WTC11 (cell line): ENCODE results near the gene ZFAND3. TPM values are rescaled to one million over a fixed set of nuclear protein-coding genes. Genes with fewer than 3 reads are reported as not detected.

Source experiments
- ATAC-seq: fragments of 200-7000 bp; cut with Tn5 transposase; 2 replicates; pipeline ENCODE4 v1.10.0; 2021; ENCODE audit warnings: mild to moderate bottlenecking, moderate library complexity
- CTCF ChIA-PET: fragments of 300-600 bp; sonication (Branson Sonifier 250); formaldehyde crosslinking; loops from one replicate; lab custom pipeline; 2021; ENCODE audit warnings: antibody characterized with exemption; lab: Charles Lee
- POLR2A ChIA-PET: fragments of 350-600 bp; sonication (Branson Sonifier 250); formaldehyde crosslinking; loops from one replicate; lab custom pipeline; 2021; ENCODE audit warnings: antibody characterized with exemption; lab: Charles Lee
- DNase-seq: peaks from one replicate; pipeline ENCODE4 v3.0.0; 2021; ENCODE audit warnings: low spot score
- H3K27ac Mint-ChIP-seq: 2 replicates; pipeline ENCODE4 v1.8.0; 2021; ENCODE audit warnings: mixed read lengths
- H3K27me3 Mint-ChIP-seq: 2 replicates; pipeline ENCODE4 v1.8.0; 2021; ENCODE audit warnings: low read depth, mild to moderate bottlenecking, moderate library complexity, mixed read lengths
- H3K36me3 Mint-ChIP-seq: 2 replicates; pipeline ENCODE4 v1.8.0; 2021; ENCODE audit warnings: mixed read lengths
- H3K4me1 Mint-ChIP-seq: 2 replicates; pipeline ENCODE4 v1.8.0; 2022; ENCODE audit warnings: mixed read lengths
- H3K4me3 Mint-ChIP-seq: 2 replicates; pipeline ENCODE4 v1.8.0; 2021; ENCODE audit warnings: mild to moderate bottlenecking, moderate library complexity, mixed read lengths
- H3K9me3 Mint-ChIP-seq: 2 replicates; pipeline ENCODE4 v1.8.0; 2021; ENCODE audit warnings: mixed read lengths
- ARID4B ChIP-seq: sonication (generic); formaldehyde crosslinking; IDR thresholded peaks from 2 replicates; pipeline ENCODE4 v1.8.0; 2023; ENCODE audit warnings: missing genetic modification reagents, mild to moderate bottlenecking, borderline replicate concordance
- CREB1 ChIP-seq: sonication (generic); formaldehyde crosslinking; IDR thresholded peaks from 2 replicates; pipeline ENCODE4 v1.8.0; 2023; ENCODE audit warnings: mild to moderate bottlenecking, missing genetic modification reagents
- CREM ChIP-seq: sonication (generic); formaldehyde crosslinking; IDR thresholded peaks from 2 replicates; pipeline ENCODE4 v1.8.1; 2022; ENCODE audit warnings: mild to moderate bottlenecking, missing genetic modification reagents, moderate library complexity
- E2F4 ChIP-seq: sonication (generic); formaldehyde crosslinking; IDR thresholded peaks from 2 replicates; pipeline ENCODE4 v1.8.1; 2022; ENCODE audit warnings: low read depth, mild to moderate bottlenecking, moderate library complexity, missing genetic modification reagents, borderline replicate concordance
- JAZF1 ChIP-seq: fragments of 250-450 bp; sonication (Bioruptor Pico); IDR thresholded peaks from 2 replicates; pipeline ENCODE4 v1.9.0; 2021; ENCODE audit warnings: moderate library complexity, mild to moderate bottlenecking, inconsistent platforms
- MAX ChIP-seq: sonication (generic); formaldehyde crosslinking; IDR thresholded peaks from 2 replicates; pipeline ENCODE4 v1.8.0; 2022; ENCODE audit warnings: mild to moderate bottlenecking, missing genetic modification reagents
- NFYB ChIP-seq: sonication (generic); formaldehyde crosslinking; conservative IDR thresholded peaks from 2 replicates; pipeline ENCODE4 v1.8.0; 2022; ENCODE audit warnings: low read depth, missing genetic modification reagents
- NR3C1 ChIP-seq: sonication (generic); formaldehyde crosslinking; conservative IDR thresholded peaks from 2 replicates; pipeline ENCODE4 v1.8.1; 2023; ENCODE audit warnings: low read depth, mild to moderate bottlenecking, missing genetic modification reagents
- PRDM15 ChIP-seq: sonication (generic); formaldehyde crosslinking; IDR thresholded peaks from 2 replicates; pipeline ENCODE4 v1.8.0; 2022; ENCODE audit warnings: missing genetic modification reagents
- ZMAT4 ChIP-seq: fragments of 250-450 bp; sonication (Bioruptor Pico); IDR thresholded peaks from 2 replicates; pipeline ENCODE4 v1.9.0; 2021; ENCODE audit warnings: mild to moderate bottlenecking
- ZNF232 ChIP-seq: sonication (generic); formaldehyde crosslinking; IDR thresholded peaks from 2 replicates; pipeline ENCODE4 v1.8.0; 2022; ENCODE audit warnings: mild to moderate bottlenecking, missing genetic modification reagents
- ZNF263 ChIP-seq: sonication (generic); formaldehyde crosslinking; IDR thresholded peaks from 2 replicates; pipeline ENCODE4 v1.8.1; 2022; ENCODE audit warnings: low read depth, mild to moderate bottlenecking, moderate library complexity, missing genetic modification reagents
- ZNF416 ChIP-seq: fragments of 250-450 bp; sonication (Bioruptor Pico); IDR thresholded peaks from 2 replicates; pipeline ENCODE4 v1.9.0; 2021; ENCODE audit warnings: mild to moderate bottlenecking, inconsistent platforms
- ZNF425 ChIP-seq: fragments of 250-450 bp; sonication (Bioruptor Pico); conservative IDR thresholded peaks from 2 replicates; pipeline ENCODE4 v1.9.0; 2021; ENCODE audit warnings: mild to moderate bottlenecking
- ZNF671 ChIP-seq: fragments of 250-450 bp; sonication (Bioruptor Pico); IDR thresholded peaks from 2 replicates; pipeline ENCODE4 v1.8.0; 2021; ENCODE audit warnings: mild to moderate bottlenecking
- ZSCAN18 ChIP-seq: fragments of 250-450 bp; sonication (Bioruptor Pico); IDR thresholded peaks from 2 replicates; pipeline ENCODE4 v2.1.2; 2022; ENCODE audit warnings: mild to moderate bottlenecking, moderate library complexity
- total RNA-seq: library from RNA; stranded (reverse); gene quantifications from 3 replicates; pipeline ENCODE4 v1.2.3, GENCODE V29; 2021

The ZFAND3 gene
- total RNA-seq, 1 experiment from 2014 or later, result 50.3 TPM

- ATAC-seq, result no peak
- POLR2A ChIA-PET, result no interaction called here
- Mint-ChIP-seq H3K27me3 (no peaks in the 10 kb centered on the region), H3K4me3 (no peak overlapping the region), H3K9me3 (peaks cover 10% of the 10 kb centered on the region), H3K36me3 (peaks cover 10% of the 10 kb centered on the region), H3K27ac (no peak overlapping the region), H3K4me1 (no peaks in the 10 kb centered on the region)
- no peak for DNase-seq
- TF ChIP-seq ZMAT4 (CRISPR knock-in tag), result no peak
- TF ChIP-seq JAZF1 (CRISPR knock-in tag), result no peak
- TF ChIP-seq ZNF263 (CRISPR knock-in tag), result no peak
- TF ChIP-seq ZNF416 (CRISPR knock-in tag), result no peak
- no peak for TF ChIP-seq ARID4B
- CTCF ChIA-PET, result no interaction called here
Measured at GRCh38 chr6:38015341-38015740, 195.8 kb downstream of the ZFAND3 start.

- DNase-seq (no peak), ATAC-seq (no peak)
- peaks cover 7% of the 10 kb centered on the region; the same call in 1 of the 2 replicates for H3K4me1 Mint-ChIP-seq
- H3K9me3 Mint-ChIP-seq, result peaks cover 3% of the 10 kb centered on the region; the same call in 1 of the 2 replicates
- no peaks in the 10 kb centered on the region; the same call in 1 of the 2 replicates for H3K27me3 Mint-ChIP-seq
- CTCF ChIA-PET, result interaction anchor here (1.3 kb wide), 2 partner anchors 226 to 477 kb away, joined by 3 to 5 read pairs; no protein-coding TSS in a partner anchor
- H3K4me3 Mint-ChIP-seq, result no peak overlapping the region
- POLR2A ChIA-PET, result interaction anchor here (0.8 kb wide), 1 partner anchor 13 kb away, joined by 4 read pairs; no protein-coding TSS in a partner anchor
- H3K27ac Mint-ChIP-seq, result no peak overlapping the region
- H3K36me3 Mint-ChIP-seq, result peaks cover 2% of the 10 kb centered on the region; the same call in 1 of the 2 replicates
- no peak for TF ChIP-seq NFYB (CRISPR knock-in tag)
- no peak for TF ChIP-seq E2F4 (CRISPR knock-in tag)
- no peak for TF ChIP-seq PRDM15 (CRISPR knock-in tag)
Measured at GRCh38 chr6:38016824-38017223, 197.3 kb downstream of the ZFAND3 start.

GRCh38 chr6:38018755-38019165 is 199.2 kb downstream of the ZFAND3 start:
- Mint-ChIP-seq H3K27ac (no peak overlapping the region), H3K4me1 (peaks cover 7% of the 10 kb centered on the region; the same call in 1 of the 2 replicates), H3K36me3 (peaks cover 5% of the 10 kb centered on the region), H3K9me3 (peaks cover 5% of the 10 kb centered on the region), H3K27me3 (no peaks in the 10 kb centered on the region; the same call in 1 of the 2 replicates), H3K4me3 (no peak overlapping the region)
- ChIA-PET POLR2A (no interaction called here), CTCF (interaction anchor here (0.6 to 1.0 kb wide), 5 partner anchors 10 to 1829 kb away, joined by 3 to 4 read pairs (median 3); no protein-coding TSS in a partner anchor)
- DNase-seq (no peak), ATAC-seq (no peak)
- TF ChIP-seq ZNF232 (CRISPR knock-in tag), result no peak
- TF ChIP-seq JAZF1 (CRISPR knock-in tag), result no peak
- no peak for TF ChIP-seq ZNF671 (CRISPR knock-in tag)
- TF ChIP-seq CREB1 (CRISPR knock-in tag), result no peak
- no peak for TF ChIP-seq MAX (CRISPR knock-in tag)
- no peak for TF ChIP-seq ZSCAN18
- TF ChIP-seq NR3C1 (CRISPR knock-in tag), result no peak
- TF ChIP-seq CREM (CRISPR knock-in tag), result no peak
- TF ChIP-seq ZNF425, result no peak
